Effector CD8-positive, alpha-beta T cell (primary cell): ENCODE data around the gene PIP5K1A.
A peak's percentile ranks its signal among the peaks of the same experiment; 100 is the strongest.
"Not testable (repeated sequence)": the region's sequence is repeated elsewhere in the genome, so short reads cannot be mapped to it uniquely, and the experiment has no call there.

Source experiments
- DNase-seq: peaks from one replicate; lab custom pipeline; 2025; lab: John Stamatoyannopoulos, UW

Gene PIP5K1A

GRCh38 chr1:151192047-151192446, 6.3 kb upstream of the PIP5K1A start:
- DNase-seq, result no peak

DNA sequence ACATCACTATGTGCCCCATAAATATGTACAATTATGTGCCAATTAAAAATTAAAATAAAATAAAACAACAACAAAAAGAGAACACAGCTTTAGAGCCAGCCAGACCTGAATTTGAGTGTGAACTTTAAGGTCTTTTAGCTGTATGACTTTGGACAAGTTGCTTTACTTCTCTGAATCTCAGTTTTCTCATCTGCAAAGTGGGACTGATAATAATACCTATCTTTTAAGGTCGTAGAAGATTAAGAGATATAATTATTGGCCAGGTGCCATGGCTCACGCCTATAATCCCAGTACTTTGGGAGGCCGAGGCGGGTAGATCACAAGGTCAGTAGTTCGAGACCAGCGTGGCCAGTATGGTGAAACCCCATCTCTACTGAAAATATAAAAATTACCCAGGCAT, 5.0 kb upstream of the PIP5K1A start:
- DNase-seq, result no peak

DNA sequence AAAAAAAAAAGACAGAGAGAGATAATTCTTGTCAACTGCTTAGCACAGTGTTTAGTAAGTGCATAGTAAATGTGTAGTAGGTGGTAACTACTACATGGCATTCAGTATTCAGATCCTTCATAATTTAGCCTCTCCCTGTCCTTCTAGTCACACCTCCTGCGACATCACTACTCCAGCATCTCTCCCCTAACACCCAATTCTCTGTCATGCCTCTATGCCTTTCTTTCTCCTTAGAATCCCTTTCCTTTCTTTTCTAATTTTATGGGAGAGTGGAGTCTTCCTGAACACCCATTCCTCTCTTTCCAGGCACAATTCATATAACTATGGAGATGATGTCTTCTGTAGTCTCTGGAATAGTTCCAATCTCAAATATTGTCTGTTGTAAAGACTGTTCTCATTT, 4.5 kb upstream of the PIP5K1A start:
- no peak for DNase-seq

- DNase-seq, result not testable (repeated sequence)
These were observed 3.3 kb upstream of the PIP5K1A start for GRCh38 chr1:151194894-151195594.

GRCh38 chr1:151196292-151196800, 2.0 kb upstream of the PIP5K1A start:
- DNase-seq, result peak; percentile 31

GRCh38 chr1:151197863-151198253, 494 bp upstream of the PIP5K1A start:
- no peak for DNase-seq

- no peak for DNase-seq
These were observed 1.7 kb downstream of the PIP5K1A start for GRCh38 chr1:151199873-151200581.

GRCh38 chr1:151205381-151205965, 7.1 kb downstream of the PIP5K1A start:
- DNase-seq, result not testable (repeated sequence)

DNA sequence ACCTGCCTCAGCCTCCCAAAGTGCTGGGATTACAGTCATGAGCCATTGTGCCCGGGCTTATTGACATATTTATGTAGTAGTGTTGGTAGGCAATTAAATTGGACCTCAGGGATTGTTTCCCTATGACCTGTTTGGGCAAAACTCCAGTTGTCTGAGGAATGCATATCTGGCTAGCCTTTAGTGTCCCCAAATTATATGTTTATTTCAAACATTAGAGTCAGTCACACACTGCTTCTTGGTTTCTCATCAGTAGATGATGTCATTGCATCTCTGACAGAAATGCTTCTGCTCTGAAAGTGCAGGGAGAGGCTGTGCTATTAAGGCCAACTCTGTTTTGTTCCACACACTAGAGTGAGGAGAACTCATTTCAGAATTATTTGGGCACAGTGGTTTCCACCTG, 12.5 kb downstream of the PIP5K1A start:
- DNase-seq, result no peak

DNA sequence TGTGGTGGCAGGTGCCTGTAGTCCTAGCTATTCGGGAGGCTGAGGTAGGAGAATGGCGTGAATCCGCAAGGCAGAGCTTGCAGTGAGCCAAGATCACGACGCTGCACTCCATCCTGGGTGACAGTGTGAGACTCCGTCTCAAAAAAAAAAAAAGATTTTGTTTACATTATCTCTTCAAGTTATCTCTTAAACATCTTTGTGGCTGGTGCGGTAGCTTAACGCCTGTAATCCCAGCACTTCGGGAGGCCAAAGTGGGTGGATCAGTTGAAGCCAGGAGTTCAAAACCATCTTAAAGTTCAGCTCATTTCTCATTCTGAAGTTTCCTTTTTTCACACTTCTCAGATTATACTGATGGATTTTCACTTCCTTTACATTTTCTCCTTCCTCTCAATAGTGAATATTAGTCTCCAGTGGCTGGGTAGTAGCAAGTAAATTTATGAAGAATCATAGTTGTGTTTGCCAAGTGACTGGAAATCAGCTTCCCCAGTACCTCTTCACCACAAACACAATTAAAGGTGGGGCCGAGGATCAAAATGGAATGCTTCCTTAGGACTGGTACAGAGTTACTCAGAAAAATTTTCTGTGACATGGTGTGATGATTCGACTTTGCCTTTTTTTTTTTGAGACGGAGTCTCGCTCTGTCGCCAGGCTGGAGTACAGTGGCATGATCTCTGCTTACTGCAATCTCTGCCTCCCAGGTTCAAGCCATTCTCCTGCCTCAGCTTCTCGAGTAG, 13.8 kb downstream of the PIP5K1A start:
- no peak for DNase-seq

DNA sequence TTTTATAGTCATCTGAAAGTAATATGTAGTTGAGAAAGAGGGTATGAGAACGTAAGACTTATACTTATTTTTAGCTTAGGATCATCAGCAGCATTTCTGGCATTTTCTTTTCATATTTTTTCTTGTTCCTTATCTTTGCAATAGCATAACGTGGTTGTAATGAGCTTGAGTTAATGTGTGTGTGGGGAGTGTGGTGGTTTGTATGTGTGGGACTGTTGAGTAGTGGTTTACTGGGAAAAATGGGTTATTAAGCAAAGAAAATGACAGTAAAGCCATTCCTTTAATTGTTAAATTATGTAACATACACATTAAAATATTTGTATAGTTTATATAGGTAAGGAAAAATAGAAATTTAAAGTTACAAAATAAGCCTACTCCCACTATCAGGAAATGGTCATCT, 15.2 kb downstream of the PIP5K1A start:
- no peak for DNase-seq

GRCh38 chr1:151221616-151222015, 23.3 kb downstream of the PIP5K1A start:
- DNase-seq, result no peak

DNA sequence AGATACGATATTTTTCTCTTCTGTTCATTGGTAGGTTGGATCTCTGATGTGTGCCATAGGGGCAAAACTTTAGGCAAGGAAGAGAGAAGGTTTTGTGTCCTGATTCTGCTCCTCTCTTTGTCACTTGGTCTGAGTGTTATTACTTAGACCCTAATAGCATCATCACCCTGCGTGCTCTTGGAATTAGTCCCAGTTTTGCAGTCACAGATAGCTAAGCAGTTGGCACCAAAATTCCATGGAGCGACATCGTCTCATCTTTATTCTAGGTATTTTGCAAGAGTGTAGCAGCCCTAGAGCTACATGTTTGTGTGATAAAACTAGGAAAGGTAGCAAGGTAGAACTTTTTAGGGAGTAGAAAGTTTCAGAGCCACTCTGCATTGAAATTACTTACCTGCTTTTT, 23.8 kb downstream of the PIP5K1A start:
- DNase-seq, result no peak

DNA sequence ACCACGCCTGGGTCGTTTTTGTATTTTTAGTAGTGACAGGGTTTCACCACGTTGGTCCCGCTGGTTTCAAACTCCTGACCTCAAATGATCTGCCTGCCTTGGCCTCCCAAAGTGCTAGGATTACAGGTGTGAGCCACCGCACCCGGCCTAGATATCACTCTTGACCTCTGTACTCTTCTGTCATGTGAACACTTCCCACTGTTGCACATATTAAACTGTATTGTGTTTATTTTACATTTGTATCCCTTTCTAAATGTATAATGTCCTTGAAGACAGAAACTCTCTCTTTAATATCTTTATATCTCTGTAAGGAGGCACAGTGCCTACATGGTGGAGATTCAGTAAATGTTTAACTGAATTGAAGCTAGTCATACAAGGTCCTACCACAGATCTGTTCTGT, 36.9 kb downstream of the PIP5K1A start:
- no peak for DNase-seq

DNA sequence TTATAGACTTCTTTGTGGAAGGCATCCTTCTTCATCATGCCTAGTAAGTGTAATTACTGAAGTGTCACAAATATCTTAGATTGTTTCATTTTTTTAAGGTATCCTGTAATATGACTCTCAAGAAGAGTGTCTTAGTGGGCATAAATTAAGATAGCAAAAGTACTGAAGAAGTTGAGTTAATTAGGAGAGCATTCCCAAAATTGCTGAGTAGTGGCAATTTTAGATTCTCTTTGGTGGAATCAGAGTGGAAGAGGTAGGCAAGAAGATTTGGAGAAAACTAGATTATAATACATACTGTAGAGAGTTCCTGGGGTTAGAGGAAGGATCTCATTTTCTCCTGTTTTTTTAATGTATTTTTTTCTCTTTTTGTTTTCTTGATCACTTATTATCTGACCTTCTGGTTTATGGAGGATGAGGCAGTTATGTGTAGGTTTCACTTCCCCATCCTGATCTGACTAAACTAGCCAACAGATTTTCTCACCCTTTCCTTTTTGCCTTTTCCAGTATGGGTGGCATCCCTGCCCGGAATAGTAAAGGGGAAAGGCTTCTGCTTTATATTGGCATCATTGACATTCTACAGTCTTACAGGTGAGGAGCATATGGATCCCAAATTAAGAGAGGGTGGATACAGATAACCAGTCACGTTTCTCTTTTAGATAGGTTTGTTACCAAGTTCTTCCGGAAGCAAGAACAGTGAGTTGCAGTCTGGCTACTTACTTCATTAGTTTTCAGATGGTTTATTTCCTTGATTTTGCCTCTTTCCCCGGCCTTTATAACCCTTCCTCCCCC, 39.5 kb downstream of the PIP5K1A start:
- no peak for DNase-seq

DNA sequence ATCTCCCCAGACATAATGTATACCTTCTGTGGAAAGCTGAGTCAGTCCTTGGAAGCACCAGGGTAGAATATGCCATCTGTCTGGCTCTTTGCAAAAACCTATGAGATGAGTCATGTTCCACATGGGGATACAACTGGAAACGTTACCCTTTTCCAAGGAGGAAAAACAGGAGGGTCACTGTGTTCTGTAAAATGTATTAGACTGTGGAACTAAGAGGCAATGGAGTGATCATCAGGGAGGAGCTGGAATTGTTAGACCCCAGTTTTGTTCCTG, 40.1 kb downstream of the PIP5K1A start:
- no peak for DNase-seq

- no peak for DNase-seq
These were observed 44.1 kb downstream of the PIP5K1A start for GRCh38 chr1:151242442-151242841.

GRCh38 chr1:151243683-151244216, 45.4 kb downstream of the PIP5K1A start:
- no peak for DNase-seq

DNA sequence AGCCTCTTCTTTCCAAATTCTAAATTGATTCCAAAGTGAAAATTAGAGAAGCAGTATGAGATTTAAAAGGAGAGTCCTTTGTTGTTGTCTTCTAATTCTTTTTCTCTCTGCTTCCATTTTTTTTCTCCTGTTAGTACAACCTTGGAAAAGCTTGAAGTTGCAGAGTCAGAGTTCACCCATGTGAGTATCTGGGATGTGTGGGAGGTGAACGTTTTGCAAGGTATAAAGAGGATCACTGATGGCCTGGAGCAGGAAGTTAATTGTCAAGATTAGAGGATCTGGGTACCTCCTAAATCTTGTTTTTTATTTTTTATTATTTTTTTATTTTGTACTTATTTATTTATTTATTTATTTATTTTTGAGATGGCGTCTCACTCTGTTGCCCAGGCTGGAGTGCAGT, 48.4 kb downstream of the PIP5K1A start:
- DNase-seq, result no peak

- DNase-seq, result peak; percentile 31
These were observed 53.5 kb downstream of the PIP5K1A start for GRCh38 chr1:151251656-151252470.
